H1 (cell line): ENCODE data around the gene GPR87. TPM values are rescaled to one million over a fixed set of nuclear protein-coding genes. Genes with fewer than 3 reads are reported as not detected.

ENCODE experiments used
- CHD7 ChIP-seq: fragments of 300-600 bp; sonication (generic); IDR thresholded peaks from 2 replicates; pipeline ENCODE4 v1.7.1; 2012; ENCODE audit warnings: low read length, moderate library complexity, mild to moderate bottlenecking, inconsistent platforms; ENCODE audit not compliant: insufficient replicate concordance
- CREB1 ChIP-seq: IDR thresholded peaks from 2 replicates; pipeline ENCODE4 v1.6.1; 2012; ENCODE audit warnings: inconsistent platforms
- FOSL1 ChIP-seq: IDR thresholded peaks from 2 replicates; pipeline ENCODE4 v1.6.1; 2011; ENCODE audit warnings: mild to moderate bottlenecking, low read depth, low read length, moderate library complexity; ENCODE audit not compliant: insufficient read depth
- GABPA ChIP-seq: IDR thresholded peaks from 2 replicates; pipeline ENCODE4 v1.6.1; 2011; ENCODE audit warnings: mild to moderate bottlenecking, low read length, moderate library complexity, borderline replicate concordance; ENCODE audit not compliant: insufficient read depth
- MAFK ChIP-seq: IDR thresholded peaks from 2 replicates; pipeline ENCODE4 v1.6.1; 2012; ENCODE audit warnings: low read depth, mild to moderate bottlenecking, improper control_type of control experiment, low read length
- POLR2AphosphoS5 ChIP-seq: IDR thresholded peaks from 2 replicates; pipeline ENCODE4 v1.6.1; 2011; ENCODE audit warnings: low read depth, low read length
- POU5F1 ChIP-seq: IDR thresholded peaks from 2 replicates; pipeline ENCODE4 v1.6.1; 2011; ENCODE audit warnings: low read depth, mild to moderate bottlenecking, low read length, moderate library complexity
- SIN3A ChIP-seq, 2 experiments: IDR thresholded peaks in 1 of 2; conservative IDR thresholded peaks in 1 of 2; 2 replicates each; pipeline ENCODE4 v1.6.1; 2011 to 2012; ENCODE audit warnings: low read length in 2 of 2, improper control_type of control experiment in 1 of 2, low read depth in 1 of 2, mild to moderate bottlenecking in 1 of 2
- SIRT6 ChIP-seq: IDR thresholded peaks from one replicate; pipeline ENCODE4 v1.7.1; 2012; ENCODE audit warnings: low read length, inconsistent platforms
- SUZ12 ChIP-seq: fragments of 200-600 bp; sonication (generic); IDR thresholded peaks from 2 replicates; pipeline ENCODE4 v1.6.1; 2012; ENCODE audit warnings: mild to moderate bottlenecking, inconsistent platforms, low read length, moderate library complexity, mixed read lengths
- USF2 ChIP-seq: IDR thresholded peaks from 2 replicates; pipeline ENCODE4 v1.6.1; 2011; ENCODE audit warnings: low read length, improper control_type of control experiment
- polyA plus RNA-seq, 7 experiments: library from polyadenylated mRNA; depleted of rRNA in 3 of 7; stranded (reverse) in 5 of 7; unstranded in 2 of 7; fragments of >200 nt in 5 of 7; fragments of 200-250 nt in 2 of 7; gene quantifications; 1 replicate in 5 of 7; 2 replicates in 1 of 7; 4 replicates in 1 of 7; pipeline versions ENCODE4 v1.2.1 to v1.2.3, GENCODE V29; 2011 to 2013; ENCODE audit warnings: missing spikeins in 2 of 7, mixed read lengths in 2 of 7
- total RNA-seq: library from RNA; stranded (reverse); fragmentation: NEBNext Ultra II Directional; extraction: Animal tissue kit (Norgen Biotek cat#: 25700); gene quantifications from 2 replicates; pipeline ENCODE4 v1.2.1, GENCODE V29; 2021

GPR87 gene
- total and polyA plus RNA-seq, 2 of the 8 experiments (the other 6 are each of a cell fraction or from before 2014, with no cell fraction given), result 0.05 TPM; not detected in 1

DNA sequence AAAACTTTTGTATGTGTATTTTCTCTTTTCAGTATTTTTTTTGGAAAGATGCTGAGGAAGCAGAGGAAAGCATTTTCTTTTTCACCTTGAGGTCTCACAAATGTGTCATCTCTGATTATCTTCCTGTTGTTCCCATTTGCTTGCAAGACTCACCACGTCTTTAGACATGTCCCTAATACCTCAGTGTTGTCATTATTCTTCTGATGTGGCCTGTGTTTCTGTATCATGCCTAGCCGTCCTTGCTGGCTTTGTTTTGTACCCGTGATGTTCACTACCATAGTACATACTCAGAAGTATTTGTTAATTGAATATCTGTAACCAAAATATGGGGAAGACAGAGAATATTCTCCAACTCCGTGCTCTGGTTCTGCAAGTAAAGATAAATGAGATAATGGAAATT is 33.2 kb downstream of the GPR87 start (continued):
- no peak for TF ChIP-seq CHD7
- TF ChIP-seq USF2, result no peak
- no peak for TF ChIP-seq MAFK
- no peak for TF ChIP-seq POU5F1
- TF ChIP-seq SUZ12, result no peak
- no peak for TF ChIP-seq SIRT6
- TF ChIP-seq FOSL1, result no peak
- TF ChIP-seq CREB1, result no peak
- TF ChIP-seq POLR2AphosphoS5, result no peak
- TF ChIP-seq SIN3A (conservative IDR thresholded peaks at IDR 0.05 in 1 of 2, IDR thresholded peaks at IDR 0.05 in 1 of 2; ENCODE audit: low read depth in 1 of 2, low read length in 2 of 2), result no peak
- TF ChIP-seq GABPA, result no peak
